Hematopoietic multipotent progenitor cell (in vitro differentiated cells): Measurements from ENCODE around the gene DBH. TPM values are rescaled to one million over a fixed set of nuclear protein-coding genes. Genes with fewer than 3 reads are reported as not detected.

Experiments
- DNase-seq, 3 donors: peaks; one replicate each; pipeline ENCODE4 v3.0.0-alpha.2; 2011 to 2015; ENCODE audit warnings: low read depth in 2 of 3, low spot score in 2 of 3
- total RNA-seq: library from RNA; depleted of rRNA; stranded (reverse); fragments of >200 nt; gene quantifications from one replicate; pipeline ENCODE4 v1.2.3, GENCODE V29; 2012

The DBH gene
- total RNA-seq, 1 donor = not detected

GRCh38 chr9:133603135-133603927 lies 32.8 kb upstream of the DBH start:
- DNase-seq = peak in 2 of 3 donors; percentile 13 to 17

- DNase-seq = no peak
These were observed 31.9 kb upstream of the DBH start for GRCh38 chr9:133604214-133604613.

GRCh38 chr9:133604856-133605255 lies 31.3 kb upstream of the DBH start:
- no peak for DNase-seq

DNA sequence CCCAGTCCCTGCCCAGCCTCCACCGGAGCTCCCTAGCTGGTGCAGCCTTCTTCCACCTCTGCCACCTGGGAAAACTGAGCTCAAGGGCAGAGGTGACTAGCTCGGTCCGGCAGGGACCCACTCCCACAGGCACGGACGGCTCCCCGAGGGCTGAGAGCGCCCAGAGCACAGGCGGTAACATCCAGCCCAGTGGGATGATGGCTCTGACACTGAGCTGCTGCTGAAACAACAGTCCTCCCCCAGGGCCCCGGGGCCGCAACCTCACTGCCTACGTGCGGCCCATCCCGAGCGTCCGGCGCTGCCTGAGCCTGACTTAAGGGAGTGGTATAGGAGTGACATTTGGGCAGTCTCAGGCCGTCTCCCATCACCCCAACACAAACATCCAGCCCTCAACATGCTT lies 30.7 kb upstream of the DBH start:
- no peak for DNase-seq

DNA sequence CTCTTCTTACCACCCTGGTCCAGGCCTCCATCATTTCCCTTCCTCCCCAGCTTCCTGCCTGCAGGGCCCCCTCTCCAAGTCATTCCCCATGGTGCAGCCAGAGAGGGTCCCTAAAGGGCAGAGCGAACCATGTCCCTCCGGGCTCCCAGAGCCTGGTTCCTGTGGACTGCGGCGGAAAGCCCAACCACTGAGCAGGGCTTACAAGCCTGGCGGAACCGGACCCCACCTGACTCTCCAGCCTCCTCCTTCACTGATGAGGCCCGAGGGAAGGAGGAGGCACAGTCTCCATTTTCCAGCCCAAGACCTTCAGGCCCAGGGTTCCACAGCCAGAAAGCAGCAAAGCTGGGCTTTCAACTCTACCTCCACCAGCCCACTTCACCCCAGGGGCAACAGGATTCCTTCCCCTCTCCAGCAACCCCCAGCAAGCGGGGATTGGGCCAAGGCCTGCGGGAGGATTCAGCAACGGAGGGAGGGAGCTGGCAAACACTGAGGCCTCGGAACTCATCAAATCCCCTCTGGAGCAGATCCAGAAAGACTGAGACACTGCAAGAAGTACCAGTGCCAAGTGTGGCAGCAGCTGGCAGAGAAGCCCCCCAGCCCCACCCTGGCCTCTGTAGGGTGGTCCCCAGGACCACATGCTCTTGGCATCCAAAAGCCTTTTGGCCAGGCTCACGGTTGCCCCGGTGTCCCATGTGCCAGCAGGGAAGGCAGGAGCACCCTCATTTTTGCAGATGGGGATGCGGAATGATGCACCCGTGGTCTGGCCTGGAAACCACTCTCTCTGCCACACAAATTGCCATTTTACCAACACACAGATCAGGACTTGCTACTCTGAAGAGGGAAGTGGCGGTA lies 30.1 kb upstream of the DBH start:
- DNase-seq = no peak

GRCh38 chr9:133606708-133607025 lies 29.5 kb upstream of the DBH start:
- DNase-seq = no peak

DNA sequence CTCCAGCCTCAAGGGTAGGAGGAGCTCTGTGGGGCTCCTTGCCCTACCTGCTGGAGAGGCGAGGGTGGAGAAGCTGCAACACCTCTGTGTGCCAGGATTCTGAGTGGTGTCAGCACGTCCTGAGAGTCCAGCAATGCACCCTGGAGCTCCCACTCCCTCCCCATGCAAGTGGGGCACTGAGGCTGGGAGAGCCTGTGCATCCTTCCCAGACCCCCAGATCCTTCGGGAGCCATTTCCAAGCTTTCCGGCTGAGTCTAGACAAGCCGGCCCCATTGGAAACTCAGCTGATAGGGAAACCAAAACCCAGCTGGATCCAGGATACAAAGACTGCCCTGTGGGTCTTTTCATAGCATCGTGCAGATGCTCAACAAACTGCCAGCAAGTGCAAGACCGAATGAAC lies 28.8 kb upstream of the DBH start:
- no peak for DNase-seq

DNA sequence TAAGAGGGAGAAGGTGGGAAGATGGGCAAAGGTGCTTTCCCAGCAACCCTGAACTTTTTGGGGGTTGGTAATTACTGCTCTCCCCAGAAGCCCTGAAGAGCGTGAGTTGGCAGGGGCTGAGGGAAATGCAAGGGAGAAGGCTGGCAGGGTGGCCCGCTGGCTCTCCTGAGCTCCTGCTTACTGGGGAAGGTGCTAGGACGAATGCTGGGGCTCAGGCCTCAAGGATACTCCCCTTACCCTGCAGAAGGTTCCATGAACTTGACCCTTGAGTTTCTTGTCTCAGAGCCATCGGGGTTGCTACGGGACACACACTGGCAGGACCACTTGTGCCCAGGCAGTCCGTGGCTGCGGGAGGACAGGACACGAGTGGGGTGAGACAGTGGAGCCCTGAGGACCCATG lies 28.2 kb upstream of the DBH start:
- no peak for DNase-seq

- no peak for DNase-seq
These were observed 27.8 kb upstream of the DBH start for GRCh38 chr9:133608382-133608781.

- no peak for DNase-seq
These were observed 27.3 kb upstream of the DBH start for GRCh38 chr9:133608889-133609288.

DNA sequence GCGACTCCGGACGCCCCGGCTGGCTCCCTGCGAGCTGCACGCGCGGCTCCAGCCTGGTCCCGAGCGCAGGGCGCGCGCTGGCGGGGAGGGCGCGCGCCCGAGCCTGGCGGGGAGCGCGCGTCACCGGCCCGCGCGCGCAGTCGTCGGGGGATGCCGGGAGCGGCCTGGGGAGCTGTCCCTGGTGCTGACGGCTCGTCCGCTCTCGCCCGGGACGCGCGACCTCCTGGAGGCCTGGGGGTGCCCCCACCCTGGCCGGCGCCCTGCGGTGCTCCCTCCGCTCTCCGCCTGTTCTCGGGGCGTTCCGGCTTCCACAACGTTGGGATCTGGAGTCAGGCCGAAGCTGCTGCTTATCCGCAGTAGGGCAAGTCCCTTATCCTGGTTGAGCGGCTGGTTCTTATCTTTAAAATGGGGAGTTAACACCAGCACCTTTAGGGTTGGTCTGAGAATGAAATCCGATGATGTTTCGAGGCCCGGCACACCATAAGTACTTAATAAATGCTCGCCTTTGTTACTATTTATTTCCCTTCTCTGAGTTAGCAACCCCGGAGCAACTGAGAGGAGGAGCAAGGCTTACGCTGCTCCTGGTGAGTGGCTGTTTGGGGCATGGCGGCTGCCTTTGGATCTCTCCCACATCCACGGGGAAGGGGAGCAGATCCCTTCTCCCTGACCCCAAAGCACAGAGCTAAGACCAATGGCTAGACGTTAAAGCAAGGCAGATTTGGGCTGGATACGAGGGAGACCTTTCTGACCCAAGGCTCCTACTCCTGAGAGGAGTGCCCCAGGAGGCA lies 26.7 kb upstream of the DBH start, which contains the start of gene FAM163B:
TSS of gene FAM163B (minus strand) at position 79 of the 788 bp plus-strand sequence. CDS start 29,166 bp downstream, outside the sequence.
- peak in 2 of 3 donors; percentile 56 to 70 for DNase-seq

DNA sequence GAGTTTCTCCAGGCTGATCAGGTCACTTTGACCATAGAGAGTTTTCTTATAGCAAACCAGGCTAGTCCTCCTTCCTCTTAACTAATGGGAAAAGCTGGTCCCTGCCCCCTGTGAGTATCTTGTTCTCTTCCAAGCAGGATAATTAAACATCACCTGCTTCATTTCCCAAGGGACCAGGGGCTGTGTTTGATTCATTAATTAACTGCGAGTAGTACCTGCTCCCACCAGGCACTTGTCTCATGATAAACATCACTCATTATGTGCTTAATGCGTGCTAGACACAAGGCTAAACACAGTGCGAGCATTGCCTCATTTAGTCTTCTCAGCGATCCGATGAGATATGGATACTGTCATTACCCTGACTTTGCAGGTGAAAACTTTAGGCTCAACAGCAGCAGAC lies 25.3 kb upstream of the DBH start:
- DNase-seq = no peak

DNA sequence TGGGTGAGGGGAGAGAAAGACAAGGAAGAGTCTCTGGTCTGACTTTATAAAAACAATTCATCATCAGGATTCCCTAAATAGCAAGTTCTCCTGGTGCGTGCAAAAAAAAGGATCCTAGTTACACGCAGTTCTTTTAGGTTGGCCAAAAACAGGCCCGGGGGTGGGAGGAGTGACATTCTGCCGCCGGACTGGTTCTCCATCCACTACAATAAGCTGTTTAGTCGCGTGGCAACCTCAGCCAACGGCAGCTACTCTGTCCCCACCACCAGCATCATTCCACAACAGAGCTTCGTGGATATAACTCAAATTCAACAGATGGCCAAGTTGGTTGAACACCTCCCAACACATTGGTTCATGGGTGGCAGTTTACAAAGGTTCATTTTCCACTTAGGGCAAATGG lies 24.1 kb upstream of the DBH start:
- no peak for DNase-seq

- no peak for DNase-seq
These were observed 23.3 kb upstream of the DBH start for GRCh38 chr9:133612816-133613215.

DNA sequence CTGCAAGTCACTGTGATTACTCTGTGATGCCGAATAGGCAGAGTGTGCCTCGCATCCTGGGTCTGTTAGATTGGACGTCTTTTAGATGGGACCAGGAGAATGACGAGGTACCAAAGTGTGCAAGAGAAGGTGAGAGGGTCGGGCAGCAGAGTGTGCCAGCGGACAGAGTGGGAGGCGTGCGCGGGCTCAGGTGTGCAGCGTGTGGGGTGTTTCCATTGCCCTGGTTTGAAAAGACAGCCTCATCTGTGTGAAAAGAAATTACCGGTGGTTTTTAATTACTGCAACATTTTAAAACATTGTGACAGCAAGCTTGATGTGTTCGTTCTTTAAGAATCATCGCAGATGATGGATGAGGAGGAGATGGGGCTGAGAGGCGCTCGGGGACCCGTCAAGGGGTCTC lies 22.7 kb upstream of the DBH start:
- no peak for DNase-seq

GRCh38 chr9:133614056-133614455 lies 22.1 kb upstream of the DBH start:
- DNase-seq = no peak

DNA sequence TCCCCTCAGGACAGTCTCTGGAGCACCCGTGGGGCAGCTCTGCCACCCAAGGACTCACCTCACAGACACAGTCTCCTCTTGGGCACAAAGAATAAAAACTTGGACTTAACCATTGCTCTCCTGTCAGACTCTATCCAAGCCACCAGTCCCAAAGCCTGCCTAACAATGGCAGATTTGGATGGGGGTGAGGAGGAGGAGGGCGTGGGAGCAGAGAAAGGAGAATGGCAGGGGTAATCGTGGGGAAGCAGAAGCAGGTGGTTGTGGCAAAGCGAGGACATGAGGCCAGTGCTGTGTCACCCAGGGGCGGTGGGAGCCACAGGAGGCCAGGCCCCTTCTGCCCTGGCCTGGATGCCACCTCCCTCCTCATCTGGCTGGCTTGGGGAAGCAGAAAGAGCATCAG lies 21.5 kb upstream of the DBH start:
- DNase-seq = no peak

- no peak for DNase-seq
These were observed 21.0 kb upstream of the DBH start for GRCh38 chr9:133615186-133615585.

- no peak for DNase-seq
These were observed 20.5 kb upstream of the DBH start for GRCh38 chr9:133615606-133616188.

DNA sequence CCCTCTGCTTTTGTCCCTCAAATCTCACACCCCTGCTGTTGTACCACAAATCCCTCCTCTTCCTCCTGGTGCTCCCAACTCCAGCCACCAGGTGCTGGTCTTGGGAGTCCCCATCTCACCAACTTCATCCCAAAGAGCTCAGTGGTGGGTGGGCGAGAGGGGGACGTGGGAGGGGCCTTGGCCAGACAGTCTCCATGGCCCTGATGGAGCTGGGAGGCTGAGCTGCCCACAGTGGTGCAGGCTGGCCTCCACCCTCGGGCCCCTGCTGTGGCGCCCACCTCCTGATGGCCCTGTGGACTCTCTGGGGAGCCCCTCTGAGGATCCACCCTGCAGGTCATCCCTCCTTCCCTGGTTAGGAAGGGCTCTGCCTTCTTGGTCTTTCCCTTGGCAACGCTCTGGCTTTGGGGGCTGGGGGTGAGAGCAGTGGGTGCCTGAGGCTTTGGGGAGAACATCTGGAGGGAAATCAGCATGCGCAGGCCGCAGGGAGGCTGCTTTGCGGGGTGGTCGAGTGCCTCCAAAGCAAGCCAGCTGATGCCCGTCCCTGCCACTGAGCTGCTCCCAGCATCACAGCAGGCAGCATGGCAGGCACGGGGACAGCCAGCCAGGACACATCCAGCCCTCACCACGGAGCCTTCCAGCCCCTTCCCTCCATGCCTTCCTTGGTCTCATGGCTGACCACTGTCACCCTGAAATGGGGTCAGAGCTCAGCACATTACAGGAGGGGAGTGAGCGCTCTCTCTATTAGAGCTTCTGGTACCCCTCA lies 19.3 kb upstream of the DBH start:
- DNase-seq = no peak
